ENCODE data around the gene ZFR2. TPM values are rescaled to one million over a fixed set of nuclear protein-coding genes. Genes with fewer than 3 reads are reported as not detected.

The ZFR2 gene
- polyA plus RNA-seq, 3 donors: not detected

DNA sequence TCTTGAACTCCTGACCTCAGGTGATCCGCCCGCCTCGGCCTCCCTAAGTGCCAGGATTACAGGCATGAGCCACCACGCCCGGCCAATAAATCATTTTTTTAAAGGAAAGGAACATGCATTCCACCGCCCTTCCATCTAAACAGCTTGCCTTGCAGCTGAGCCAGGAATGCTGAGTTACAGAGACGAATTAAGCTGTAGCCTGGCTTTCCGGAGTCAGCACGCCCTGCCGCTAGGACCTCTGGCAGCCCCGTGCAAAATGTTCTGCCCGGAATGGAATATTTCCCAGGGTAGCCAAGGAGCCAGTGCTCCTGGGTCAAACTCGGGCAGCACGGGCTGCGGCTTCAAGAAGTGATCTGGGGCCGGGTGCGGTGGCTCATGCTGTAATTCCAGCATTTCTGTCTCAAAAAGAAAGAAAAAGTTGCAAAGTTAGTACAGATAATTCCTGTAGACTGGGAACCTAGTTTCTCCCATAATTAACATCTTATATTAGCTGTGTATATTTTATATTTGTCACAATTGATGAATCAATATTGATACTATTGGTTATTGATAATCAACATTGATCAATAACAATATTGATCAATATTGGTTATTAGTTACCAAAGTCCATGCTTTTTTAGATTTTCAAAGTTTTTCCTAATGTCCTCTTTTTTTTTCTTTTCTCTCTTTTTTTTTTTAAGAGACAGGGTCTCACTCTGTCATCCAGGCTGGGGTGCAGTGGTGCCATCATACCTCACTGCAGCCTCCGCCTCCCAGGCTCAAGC is 30.9 kb upstream of the ZFR2 start:
- TF ChIP-seq, protein P1, sequence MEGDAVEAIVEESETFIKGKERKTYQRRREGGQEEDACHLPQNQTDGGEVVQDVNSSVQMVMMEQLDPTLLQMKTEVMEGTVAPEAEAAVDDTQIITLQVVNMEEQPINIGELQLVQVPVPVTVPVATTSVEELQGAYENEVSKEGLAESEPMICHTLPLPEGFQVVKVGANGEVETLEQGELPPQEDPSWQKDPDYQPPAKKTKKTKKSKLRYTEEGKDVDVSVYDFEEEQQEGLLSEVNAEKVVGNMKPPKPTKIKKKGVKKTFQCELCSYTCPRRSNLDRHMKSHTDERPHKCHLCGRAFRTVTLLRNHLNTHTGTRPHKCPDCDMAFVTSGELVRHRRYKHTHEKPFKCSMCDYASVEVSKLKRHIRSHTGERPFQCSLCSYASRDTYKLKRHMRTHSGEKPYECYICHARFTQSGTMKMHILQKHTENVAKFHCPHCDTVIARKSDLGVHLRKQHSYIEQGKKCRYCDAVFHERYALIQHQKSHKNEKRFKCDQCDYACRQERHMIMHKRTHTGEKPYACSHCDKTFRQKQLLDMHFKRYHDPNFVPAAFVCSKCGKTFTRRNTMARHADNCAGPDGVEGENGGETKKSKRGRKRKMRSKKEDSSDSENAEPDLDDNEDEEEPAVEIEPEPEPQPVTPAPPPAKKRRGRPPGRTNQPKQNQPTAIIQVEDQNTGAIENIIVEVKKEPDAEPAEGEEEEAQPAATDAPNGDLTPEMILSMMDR (IDR thresholded peaks at IDR 0.05): no peak
- no peaks in the 10 kb centered on the region for H3K27me3 ChIP-seq (ENCODE audit: control insufficient read depth in 2 of 2, insufficient read depth in 2 of 2, low read length in 2 of 2)
- Mint-ChIP-seq H3K36me3 (no peaks in the 10 kb centered on the region), H3K4me1 (no peaks in the 10 kb centered on the region), H3K4me3 (no peak overlapping the region), H3K27me3 (ENCODE audit: low read depth in 3 of 3) (peaks cover 5 to 8% (median 6%) of the 10 kb centered on the region in 3 donors), H3K27ac (no peak overlapping the region), H3K9me3 (peaks cover 0 to 11% (median 7%) of the 10 kb centered on the region in 7 donors)
- no peak overlapping the region for H3K27ac ChIP-seq (ENCODE audit: low read depth in 1 of 2, low read length in 2 of 2)
- WGBS (ENCODE audit: insufficient coverage): 90% methylated on average over 17 of the region's 18 CpGs
- no peaks in the 10 kb centered on the region for H4K20me1 ChIP-seq (ENCODE audit: insufficient read depth, low read length)
- H3K9ac ChIP-seq (ENCODE audit: insufficient read depth, low read length, poor library complexity, severe bottlenecking): no peak overlapping the region
- no peak overlapping the region for H3K4me3 ChIP-seq (replicated peaks in 1 of 3; ENCODE audit: low read depth in 2 of 3, low read length in 3 of 3)
- DNase-seq: no peak
- H2AFZ ChIP-seq (ENCODE audit: insufficient read depth, low read depth, low read length, poor library complexity, severe bottlenecking): no peak overlapping the region
- intact Hi-C loops (cut with micrococcal nuclease): no loop called here
- H3K9me3 ChIP-seq (replicated peaks in 1 of 2; ENCODE audit: control insufficient read depth in 1 of 2, insufficient read depth in 1 of 2, low read length in 2 of 2): peaks cover 0 to 7% of the 10 kb centered on the region in 2 donors
- H3K4me2 ChIP-seq (replicated peaks; ENCODE audit: extremely low read depth, low read length, poor library complexity, severe bottlenecking): no peak overlapping the region
- no peaks in the 10 kb centered on the region for H3K36me3 ChIP-seq (replicated peaks in 1 of 2; ENCODE audit: control insufficient read depth in 1 of 2, insufficient read depth in 2 of 2, low read length in 2 of 2)
- H3K79me2 ChIP-seq (ENCODE audit: insufficient read depth, low read length): no peaks in the 10 kb centered on the region
- no peaks in the 10 kb centered on the region for H3K4me1 ChIP-seq (ENCODE audit: control insufficient read depth in 1 of 2, insufficient read depth in 2 of 2, low read length in 2 of 2)

DNA sequence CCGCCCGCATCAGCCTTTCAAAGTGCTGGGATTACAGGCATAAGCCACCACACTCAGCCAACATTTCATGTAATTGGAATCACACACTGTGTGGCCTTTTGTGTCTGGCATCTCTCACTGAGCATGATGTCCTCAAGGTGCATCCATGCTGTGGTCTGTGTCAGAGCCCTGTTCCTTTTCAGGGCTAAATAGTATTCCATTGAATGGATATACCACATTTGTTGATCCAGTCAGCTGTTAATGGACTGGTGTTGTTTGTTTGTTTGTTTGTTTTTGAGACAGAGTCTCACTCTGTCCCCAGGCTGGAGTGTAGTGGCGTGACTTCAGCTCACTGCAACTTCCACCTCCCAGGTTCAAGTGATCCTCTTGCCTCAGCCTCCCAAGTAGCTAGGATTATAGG is 29.6 kb upstream of the ZFR2 start:
- no peak overlapping the region for H3K9ac ChIP-seq (ENCODE audit: insufficient read depth, low read length, poor library complexity, severe bottlenecking)
- Mint-ChIP-seq H3K36me3 (no peaks in the 10 kb centered on the region), H3K27ac (no peak overlapping the region), H3K4me1 (no peaks in the 10 kb centered on the region), H3K27me3 (ENCODE audit: low read depth in 3 of 3) (peaks cover 2 to 12% (median 5%) of the 10 kb centered on the region in 3 donors), H3K4me3 (no peak overlapping the region), H3K9me3 (peaks cover 0 to 11% (median 7%) of the 10 kb centered on the region in 7 donors)
- peaks cover 0 to 7% of the 10 kb centered on the region in 2 donors for H3K9me3 ChIP-seq (replicated peaks in 1 of 2; ENCODE audit: control insufficient read depth in 1 of 2, insufficient read depth in 1 of 2, low read length in 2 of 2)
- no peaks in the 10 kb centered on the region for H3K27me3 ChIP-seq (ENCODE audit: control insufficient read depth in 2 of 2, insufficient read depth in 2 of 2, low read length in 2 of 2)
- DNase-seq: no peak
- no peak overlapping the region for H3K4me2 ChIP-seq (replicated peaks; ENCODE audit: extremely low read depth, low read length, poor library complexity, severe bottlenecking)
- no peak overlapping the region for H2AFZ ChIP-seq (ENCODE audit: insufficient read depth, low read depth, low read length, poor library complexity, severe bottlenecking)
- H3K36me3 ChIP-seq (replicated peaks in 1 of 2; ENCODE audit: control insufficient read depth in 1 of 2, insufficient read depth in 2 of 2, low read length in 2 of 2): no peaks in the 10 kb centered on the region
- TF ChIP-seq, protein P1 (IDR thresholded peaks at IDR 0.05): no peak
- H4K20me1 ChIP-seq (ENCODE audit: insufficient read depth, low read length): no peaks in the 10 kb centered on the region
- no peaks in the 10 kb centered on the region for H3K4me1 ChIP-seq (ENCODE audit: control insufficient read depth in 1 of 2, insufficient read depth in 2 of 2, low read length in 2 of 2)
- no peaks in the 10 kb centered on the region for H3K79me2 ChIP-seq (ENCODE audit: insufficient read depth, low read length)
- no peak overlapping the region for H3K27ac ChIP-seq (ENCODE audit: low read depth in 1 of 2, low read length in 2 of 2)
- WGBS (ENCODE audit: insufficient coverage): 100% methylated on average over 2 of the region's 3 CpGs
- no peak overlapping the region for H3K4me3 ChIP-seq (replicated peaks in 1 of 3; ENCODE audit: low read depth in 2 of 3, low read length in 3 of 3)
- intact Hi-C loops (cut with micrococcal nuclease): no loop called here
